OCI-LY7 (cell line): ENCODE measurements around the gene CFAP119. TPM values are rescaled to one million over a fixed set of nuclear protein-coding genes. Genes with fewer than 3 reads are reported as not detected.

ENCODE experiments used
- BruUV-seq: library from RNA; stranded (reverse); fragments of 400-500 nt; replicated peaks from 2 replicates; lab custom pipeline; 2021; lab: Mats Ljungman, UMichigan
- CTCF ChIA-PET: fragments of 300-600 bp; sonication (Branson Sonifier 250); formaldehyde crosslinking; loops from one replicate; lab custom pipeline; 2022; ENCODE audit warnings: antibody characterized with exemption; ENCODE audit not compliant: unreplicated experiment; lab: Charles Lee
- POLR2A ChIA-PET: fragments of 300-600 bp; sonication (Branson Sonifier 250); formaldehyde crosslinking; loops from one replicate; lab custom pipeline; 2022; ENCODE audit warnings: antibody characterized with exemption; lab: Charles Lee
- DNase-seq: peaks from one replicate; pipeline ENCODE4 v3.0.0-alpha.2; 2015; ENCODE audit warnings: low spot score
- H2AFZ ChIP-seq: fragments of 200-600 bp; sonication (generic), shearing (Covaris generic); 2 replicates; pipeline ENCODE4 v1.6.1; 2014; ENCODE audit warnings: mild to moderate bottlenecking, antibody characterized with exemption, low read length, moderate library complexity
- H3K27ac ChIP-seq: fragments of 200-600 bp; sonication (generic); 2 replicates; pipeline ENCODE4 v1.5.1; 2014; ENCODE audit warnings: mixed run types, low read depth, mild to moderate bottlenecking, moderate library complexity, low read length, inconsistent platforms; ENCODE audit not compliant: poor library complexity, severe bottlenecking
- H3K36me3 ChIP-seq: fragments of 200-600 bp; sonication (generic); 2 replicates; pipeline ENCODE4 v1.6.1; 2014; ENCODE audit warnings: mild to moderate bottlenecking, antibody characterized with exemption, low read length, moderate library complexity, mixed read lengths; ENCODE audit not compliant: insufficient read depth
- H3K4me1 ChIP-seq: fragments of 200-600 bp; sonication (generic); 2 replicates; pipeline ENCODE4 v1.5.1; 2014; ENCODE audit warnings: mild to moderate bottlenecking, low read length; ENCODE audit not compliant: insufficient read depth, poor library complexity, severe bottlenecking
- H3K4me2 ChIP-seq: fragments of 200-600 bp; sonication (generic); 2 replicates; pipeline ENCODE4 v1.6.1; 2014; ENCODE audit warnings: mild to moderate bottlenecking, low read length
- H3K4me3 ChIP-seq: fragments of 200-600 bp; sonication (generic); 2 replicates; pipeline ENCODE4 v1.5.1; 2014; ENCODE audit warnings: mild to moderate bottlenecking, low read depth, low read length; ENCODE audit not compliant: poor library complexity, severe bottlenecking
- H3K79me2 ChIP-seq: fragments of 200-600 bp; sonication (generic); 2 replicates; pipeline ENCODE4 v1.6.1; 2016; ENCODE audit warnings: low read depth, mild to moderate bottlenecking, low read length, moderate library complexity, mixed read lengths; ENCODE audit not compliant: insufficient read depth
- H3K9me2 ChIP-seq: fragments of 200-600 bp; sonication (generic); 2 replicates; pipeline ENCODE4 v1.6.1; 2016; ENCODE audit warnings: mild to moderate bottlenecking, low read length, mixed read lengths; ENCODE audit not compliant: insufficient read depth
- H3K9me3 ChIP-seq: fragments of 200-600 bp; sonication (generic); 2 replicates; pipeline ENCODE4 v1.6.1; 2014; ENCODE audit warnings: mild to moderate bottlenecking, mixed run types, low read length, mixed read lengths
- H4K20me1 ChIP-seq: fragments of 200-600 bp; sonication (generic); 2 replicates; pipeline ENCODE4 v1.6.1; 2014; ENCODE audit warnings: mild to moderate bottlenecking, antibody characterized with exemption, low read length, moderate library complexity, mixed read lengths; ENCODE audit not compliant: insufficient read depth
- EZH2phosphoT487 ChIP-seq: fragments of 200-600 bp; sonication (generic); IDR thresholded peaks from 2 replicates; pipeline ENCODE4 v1.6.1; 2018; ENCODE audit warnings: low read depth, borderline replicate concordance, mild to moderate bottlenecking, mixed run types, antibody characterized with exemption, low read length, moderate library complexity, mixed read lengths
- intact Hi-C: fragments of 100-400 bp; cut with micrococcal nuclease; formaldehyde crosslinking; loops from one replicate; pipeline ENCODE4 v1.10.0; 2022; ENCODE audit not compliant: unreplicated experiment
- total RNA-seq, 2 experiments: library from RNA; depleted of rRNA in 1 of 2; stranded (reverse); fragments of >200 nt in 1 of 2; shearing (Covaris generic) in 1 of 2; gene quantifications; 2 replicates each; pipeline ENCODE4 v1.2.3, GENCODE V29; 2014 to 2022
- TF ChIP-seq, protein P1 (sequence below): fragments of 200-600 bp; sonication (generic); conservative IDR thresholded peaks from 2 replicates; pipeline ENCODE4 v1.5.1; 2014; ENCODE audit warnings: mild to moderate bottlenecking, antibody characterized with exemption, low read length, moderate library complexity, mixed read lengths

Gene CFAP119
- total RNA-seq, 2 experiments from 2014 or later, result 25.0 to 27.4 TPM

DNA sequence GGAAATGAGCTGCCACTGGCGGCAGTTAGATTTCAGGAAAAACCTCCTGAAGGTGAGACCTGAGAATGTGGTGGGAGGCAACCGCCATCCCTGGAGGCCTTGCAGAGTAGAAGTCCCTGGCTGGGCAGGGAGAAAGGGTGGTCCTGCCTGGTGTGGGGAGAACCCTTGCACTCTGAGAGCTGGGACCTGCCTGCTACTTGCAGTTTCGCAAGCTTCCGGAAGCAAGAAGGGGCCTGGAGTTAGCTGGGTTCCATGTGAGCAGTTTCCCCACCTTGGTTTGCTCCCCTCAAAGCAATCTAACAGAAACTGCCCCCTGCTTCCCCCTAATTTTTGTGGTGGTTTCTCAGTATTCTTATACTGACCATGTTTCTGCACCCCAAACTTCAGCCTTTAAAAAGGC is 18.7 kb upstream of the CFAP119 start:
- Histone ChIP-seq H3K36me3 (0 out of 2 replicates have a peak, but pooled peaks cover 3% of the 10 kb centered on the region), H3K4me3 (no peak overlapping the region), H3K9me2 (no peaks in the 10 kb centered on the region), H3K4me2 (no peak overlapping the region), H3K27ac (no peak overlapping the region), H2AFZ (no peak overlapping the region), H3K9me3 (no peaks in the 10 kb centered on the region), H3K4me1 (no peaks in the 10 kb centered on the region), H4K20me1 (no peaks in the 10 kb centered on the region; the same call in 1 of the 2 replicates), H3K79me2 (no peaks in the 10 kb centered on the region)
- no peak for DNase-seq
- TF ChIP-seq EZH2phosphoT487, result no peak
- TF ChIP-seq, protein P1, sequence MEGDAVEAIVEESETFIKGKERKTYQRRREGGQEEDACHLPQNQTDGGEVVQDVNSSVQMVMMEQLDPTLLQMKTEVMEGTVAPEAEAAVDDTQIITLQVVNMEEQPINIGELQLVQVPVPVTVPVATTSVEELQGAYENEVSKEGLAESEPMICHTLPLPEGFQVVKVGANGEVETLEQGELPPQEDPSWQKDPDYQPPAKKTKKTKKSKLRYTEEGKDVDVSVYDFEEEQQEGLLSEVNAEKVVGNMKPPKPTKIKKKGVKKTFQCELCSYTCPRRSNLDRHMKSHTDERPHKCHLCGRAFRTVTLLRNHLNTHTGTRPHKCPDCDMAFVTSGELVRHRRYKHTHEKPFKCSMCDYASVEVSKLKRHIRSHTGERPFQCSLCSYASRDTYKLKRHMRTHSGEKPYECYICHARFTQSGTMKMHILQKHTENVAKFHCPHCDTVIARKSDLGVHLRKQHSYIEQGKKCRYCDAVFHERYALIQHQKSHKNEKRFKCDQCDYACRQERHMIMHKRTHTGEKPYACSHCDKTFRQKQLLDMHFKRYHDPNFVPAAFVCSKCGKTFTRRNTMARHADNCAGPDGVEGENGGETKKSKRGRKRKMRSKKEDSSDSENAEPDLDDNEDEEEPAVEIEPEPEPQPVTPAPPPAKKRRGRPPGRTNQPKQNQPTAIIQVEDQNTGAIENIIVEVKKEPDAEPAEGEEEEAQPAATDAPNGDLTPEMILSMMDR, result no peak
- BruUV-seq, result no TSS peak
- CTCF ChIA-PET, result no interaction called here
- POLR2A ChIA-PET, result interaction anchor here (0.9 kb wide), 1 partner anchor 33 kb away, joined by 3 read pairs; the partner anchor contains the start of gene PHKG2
- intact Hi-C loops, result no loop called here

DNA sequence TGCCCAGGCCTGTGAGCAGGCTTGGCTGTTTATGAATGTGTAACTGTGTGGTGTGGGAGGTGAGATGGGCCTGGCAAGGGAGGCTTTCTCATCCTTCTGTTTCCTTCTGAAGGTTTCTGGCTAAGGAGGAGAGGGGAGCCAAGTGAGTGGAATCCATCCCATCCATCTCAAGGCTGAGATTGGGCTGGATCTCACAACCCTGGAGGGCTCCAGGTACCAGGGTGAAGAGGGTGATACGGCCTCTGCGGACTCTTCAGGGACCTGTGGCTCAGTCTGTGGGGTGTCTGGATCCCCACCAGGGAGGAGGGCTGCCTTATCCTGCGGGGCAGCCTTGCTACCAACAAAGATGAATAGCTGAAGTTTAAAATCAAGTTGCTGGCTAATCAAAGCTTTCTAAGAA is 18.2 kb upstream of the CFAP119 start:
- no TSS peak for BruUV-seq
- H3K9me3 ChIP-seq, result no peaks in the 10 kb centered on the region
- no peaks in the 10 kb centered on the region for H3K79me2 ChIP-seq
- no peak overlapping the region for H3K4me2 ChIP-seq
- no peak overlapping the region for H3K4me3 ChIP-seq
- no peaks in the 10 kb centered on the region; the same call in 1 of the 2 replicates for H4K20me1 ChIP-seq
- no peaks in the 10 kb centered on the region for H3K9me2 ChIP-seq
- no peak overlapping the region for H2AFZ ChIP-seq
- intact Hi-C loops, result no loop called here
- H3K27ac ChIP-seq, result no peak overlapping the region
- H3K36me3 ChIP-seq, result 0 out of 2 replicates have a peak, but pooled peaks cover 6% of the 10 kb centered on the region
- ChIA-PET CTCF (no interaction called here), POLR2A (interaction anchor here (0.9 kb wide), 1 partner anchor 32 kb away, joined by 3 read pairs; the partner anchor contains the start of gene PHKG2)
- H3K4me1 ChIP-seq, result no peaks in the 10 kb centered on the region
- no peak for TF ChIP-seq EZH2phosphoT487
- no peak for DNase-seq

DNA sequence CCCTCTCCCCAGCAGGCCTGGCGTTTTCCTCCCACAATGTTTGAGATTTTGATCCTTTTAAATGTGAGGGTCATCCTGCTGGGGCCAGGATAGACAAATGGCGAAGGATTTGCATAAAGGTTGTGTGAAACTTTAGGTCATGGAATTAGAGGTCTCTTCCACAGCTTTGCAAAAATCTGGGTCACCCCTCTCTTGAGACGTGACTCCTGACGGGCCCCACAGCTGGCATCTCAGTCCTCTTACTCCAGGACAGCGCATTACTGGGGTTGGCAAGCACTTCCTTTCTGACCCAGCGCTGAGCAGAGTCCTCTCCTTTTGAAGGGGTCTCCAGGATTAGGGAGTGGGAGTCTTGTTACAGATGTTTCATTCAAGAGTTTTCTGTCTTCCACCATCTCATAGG is 17.7 kb upstream of the CFAP119 start:
- H3K4me2 ChIP-seq, result no peak overlapping the region
- H3K27ac ChIP-seq, result no peak overlapping the region
- H2AFZ ChIP-seq, result no peak overlapping the region
- POLR2A ChIA-PET, result no interaction called here
- CTCF ChIA-PET, result no interaction called here
- TF ChIP-seq, protein P1, result no peak
- TF ChIP-seq EZH2phosphoT487, result no peak
- H4K20me1 ChIP-seq, result no peaks in the 10 kb centered on the region; the same call in 1 of the 2 replicates
- H3K9me3 ChIP-seq, result no peaks in the 10 kb centered on the region
- no peaks in the 10 kb centered on the region for H3K4me1 ChIP-seq
- H3K79me2 ChIP-seq, result no peaks in the 10 kb centered on the region
- intact Hi-C loops, result no loop called here
- BruUV-seq, result no TSS peak
- H3K36me3 ChIP-seq, result peaks cover 10% of the 10 kb centered on the region; the same call in 1 of the 2 replicates
- H3K9me2 ChIP-seq, result no peaks in the 10 kb centered on the region
- H3K4me3 ChIP-seq, result no peak overlapping the region
- DNase-seq, result no peak
